T-helper 1 cell treated with Interleukin-12 subunit alpha and Interleukin-12 subunit beta and Interleukin-4 antibody, amounts not matched to agents 30 μg/mL and 1 μg/mL, for 36 hours (primary cell): ENCODE measurements around the gene SPRING1.

Experiments used
- H3K27ac Mint-ChIP-seq: one replicate; pipeline ENCODE4 v1.8.0; 2021; ENCODE audit warnings: mild to moderate bottlenecking, mixed read lengths
- H3K27me3 Mint-ChIP-seq: one replicate; pipeline ENCODE4 v1.8.0; 2021; ENCODE audit warnings: low read depth, mixed read lengths
- H3K36me3 Mint-ChIP-seq: one replicate; pipeline ENCODE4 v1.8.0; 2021; ENCODE audit warnings: low read depth, mixed read lengths
- H3K4me1 Mint-ChIP-seq: one replicate; pipeline ENCODE4 v1.8.0; 2021; ENCODE audit warnings: low read depth, mixed read lengths
- H3K4me3 Mint-ChIP-seq: one replicate; pipeline ENCODE4 v1.8.0; 2021; ENCODE audit warnings: mild to moderate bottlenecking, moderate library complexity, mixed read lengths
- H3K9me3 Mint-ChIP-seq: one replicate; pipeline ENCODE4 v1.8.0; 2021; ENCODE audit warnings: mixed read lengths

Gene SPRING1, protein sequence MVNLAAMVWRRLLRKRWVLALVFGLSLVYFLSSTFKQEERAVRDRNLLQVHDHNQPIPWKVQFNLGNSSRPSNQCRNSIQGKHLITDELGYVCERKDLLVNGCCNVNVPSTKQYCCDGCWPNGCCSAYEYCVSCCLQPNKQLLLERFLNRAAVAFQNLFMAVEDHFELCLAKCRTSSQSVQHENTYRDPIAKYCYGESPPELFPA

DNA sequence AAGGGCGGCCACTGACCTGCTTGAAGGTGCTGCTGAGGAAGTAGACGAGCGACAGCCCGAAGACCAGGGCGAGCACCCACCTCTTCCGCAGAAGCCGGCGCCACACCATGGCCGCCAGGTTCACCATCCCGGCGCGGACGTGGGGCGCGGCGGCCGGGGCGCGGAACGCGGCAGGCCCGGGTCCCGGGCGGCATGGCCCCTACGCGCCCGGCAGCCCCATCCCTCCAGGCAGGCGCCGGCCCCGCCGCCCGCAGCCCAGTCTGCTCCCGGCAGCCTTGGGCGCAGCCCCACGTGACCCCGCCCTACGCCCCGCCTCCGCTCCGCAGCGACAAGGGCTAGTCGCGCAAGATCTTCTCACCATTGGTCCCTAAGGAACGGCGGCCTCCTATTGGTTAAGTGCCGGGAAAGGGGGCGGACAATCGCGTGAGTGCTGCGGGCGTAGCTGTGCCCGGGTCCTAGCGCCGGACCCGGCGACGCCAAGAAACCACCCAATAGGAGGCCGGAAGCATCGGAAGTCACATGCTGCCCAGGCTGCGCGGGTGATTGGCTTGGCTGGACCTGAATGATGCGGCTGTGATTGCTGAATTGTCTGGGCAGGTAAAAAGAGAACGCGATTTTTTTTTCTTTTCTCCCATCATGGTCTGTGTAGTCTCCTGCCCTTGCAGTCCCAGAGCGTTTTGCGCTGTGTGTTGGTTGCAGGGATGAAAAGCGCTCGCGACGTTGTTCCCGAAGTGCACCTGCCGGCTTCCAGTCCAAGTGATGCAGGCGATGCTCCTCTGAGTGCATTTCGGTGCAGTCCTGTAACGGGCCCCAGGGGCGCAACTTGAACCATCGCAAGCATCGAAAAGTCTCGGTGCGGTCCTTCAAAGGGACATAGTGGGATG is at the start of gene SPRING1, which contains the start of gene RNFT2:
Gene SPRING1 (minus strand): TSS at position 296 of the 884 bp plus-strand sequence. CDS start 169 bp downstream, at position 127.
Gene RNFT2 (plus strand): TSS at position 542 of the 884 bp plus-strand sequence. CDS start 2,183 bp downstream, outside the sequence.
- Mint-ChIP-seq H3K4me1 (peaks cover 21% of the 10 kb centered on the region), H3K9me3 (no peaks in the 10 kb centered on the region), H3K27me3 (no peaks in the 10 kb centered on the region), H3K36me3 (peaks cover 12% of the 10 kb centered on the region), H3K27ac (peak within 1 kb of the TSS; percentile 83), H3K4me3 (peak within 1 kb of the TSS; percentile 98)

DNA sequence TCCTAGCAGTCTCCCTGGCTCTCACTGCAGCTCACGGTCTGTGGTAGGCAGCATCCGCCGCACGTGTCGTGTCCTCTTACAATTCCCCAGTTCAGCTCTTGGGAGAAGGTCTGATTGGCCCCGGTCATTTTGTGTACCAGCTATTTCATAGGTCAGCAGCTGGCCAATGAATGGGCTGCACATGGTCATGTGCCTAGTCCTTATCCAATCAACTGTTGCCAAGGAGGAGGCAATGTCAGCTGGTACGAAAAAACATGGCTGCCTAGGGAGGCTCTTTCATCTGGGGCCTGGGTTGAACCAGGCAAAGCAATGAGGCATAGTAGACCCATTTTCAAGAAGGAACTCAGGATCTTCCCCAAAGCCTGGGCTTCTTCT is 46.4 kb upstream of the SPRING1 start:
- no peaks in the 10 kb centered on the region for H3K4me1 Mint-ChIP-seq
- no peaks in the 10 kb centered on the region for H3K9me3 Mint-ChIP-seq
- H3K4me3 Mint-ChIP-seq = no peak overlapping the region
- no peaks in the 10 kb centered on the region for H3K36me3 Mint-ChIP-seq
- H3K27me3 Mint-ChIP-seq = no peaks in the 10 kb centered on the region
- H3K27ac Mint-ChIP-seq = no peak overlapping the region

DNA sequence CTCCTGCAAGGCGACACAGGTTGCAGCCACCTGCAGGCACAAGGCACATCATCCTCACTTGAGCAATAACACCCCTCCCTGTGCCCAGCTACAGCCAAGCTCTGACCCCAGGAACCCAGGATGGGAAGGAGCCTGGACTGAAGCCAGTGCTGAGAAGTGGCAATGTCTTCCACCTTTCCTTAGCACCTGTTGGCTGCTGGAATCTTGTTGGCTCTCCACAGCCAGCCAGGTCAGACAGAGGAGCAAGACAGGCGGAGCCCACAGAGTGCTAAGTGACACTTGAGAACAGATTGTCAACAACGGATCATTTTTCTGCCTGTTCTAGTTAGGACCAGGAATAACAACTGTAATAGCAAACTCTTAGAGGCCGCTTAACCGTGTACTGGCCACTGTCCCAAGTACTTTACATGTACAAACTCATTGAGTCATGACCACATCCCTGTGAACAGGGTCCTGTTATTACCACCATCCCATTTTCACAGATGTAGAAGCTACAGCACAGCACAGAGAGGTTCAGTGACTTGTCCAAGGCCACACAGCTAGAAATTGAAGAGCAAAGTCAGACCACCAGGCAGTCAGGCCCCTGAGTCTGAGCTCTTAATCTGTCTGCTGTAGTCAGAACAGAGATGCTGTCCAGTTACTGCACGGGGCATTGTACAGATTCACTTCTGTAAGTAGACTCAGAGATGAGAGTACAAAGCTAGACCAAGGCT is 45.8 kb upstream of the SPRING1 start:
- H3K27me3 Mint-ChIP-seq = no peaks in the 10 kb centered on the region
- no peak overlapping the region for H3K27ac Mint-ChIP-seq
- no peaks in the 10 kb centered on the region for H3K9me3 Mint-ChIP-seq
- H3K36me3 Mint-ChIP-seq = no peaks in the 10 kb centered on the region
- no peaks in the 10 kb centered on the region for H3K4me1 Mint-ChIP-seq
- H3K4me3 Mint-ChIP-seq = no peak overlapping the region

DNA sequence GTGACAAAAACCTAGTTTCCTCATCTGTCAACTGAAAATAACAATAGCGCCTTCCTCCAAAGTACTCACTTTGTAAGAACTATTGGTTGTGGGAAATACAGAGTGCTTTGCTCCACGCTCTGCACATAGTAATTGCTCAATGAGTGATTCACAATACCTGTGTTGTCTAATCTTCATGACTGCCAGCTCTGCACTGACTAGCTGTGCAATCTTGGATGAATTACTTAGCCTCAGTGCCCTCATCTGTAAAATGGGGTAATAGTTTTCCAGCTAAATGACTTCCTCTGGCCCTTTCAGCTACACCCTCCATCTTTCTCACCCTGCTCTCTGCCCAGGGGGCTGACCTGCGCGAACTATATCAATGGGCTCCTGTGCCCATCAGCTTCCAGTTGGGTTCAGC is 43.1 kb upstream of the SPRING1 start:
- Mint-ChIP-seq H3K4me1 (no peaks in the 10 kb centered on the region), H3K4me3 (no peak overlapping the region), H3K36me3 (no peaks in the 10 kb centered on the region), H3K9me3 (no peaks in the 10 kb centered on the region), H3K27me3 (no peaks in the 10 kb centered on the region), H3K27ac (no peak overlapping the region)

DNA sequence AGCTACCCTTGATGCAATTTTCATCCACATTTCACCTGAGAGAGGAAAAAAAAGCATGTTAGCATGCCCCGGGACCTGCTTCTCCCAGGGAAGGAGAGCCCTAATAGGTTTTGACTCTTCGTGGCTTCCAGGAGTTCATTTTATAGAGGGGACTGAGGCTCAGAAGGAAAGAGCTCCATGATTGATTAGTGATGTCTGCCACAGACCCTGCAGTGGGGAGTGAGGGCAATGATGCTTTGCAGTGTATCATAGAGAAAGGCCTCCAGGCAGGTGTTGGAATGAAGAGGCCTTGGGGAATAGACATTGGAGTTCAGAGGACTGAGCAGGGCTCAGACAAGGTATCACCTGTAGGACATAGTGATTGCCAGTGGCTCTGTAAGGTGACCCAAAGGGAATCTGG is 41.7 kb upstream of the SPRING1 start:
- Mint-ChIP-seq H3K36me3 (no peaks in the 10 kb centered on the region), H3K27ac (no peak overlapping the region), H3K27me3 (no peaks in the 10 kb centered on the region), H3K4me1 (no peaks in the 10 kb centered on the region), H3K4me3 (no peak overlapping the region), H3K9me3 (no peaks in the 10 kb centered on the region)

DNA sequence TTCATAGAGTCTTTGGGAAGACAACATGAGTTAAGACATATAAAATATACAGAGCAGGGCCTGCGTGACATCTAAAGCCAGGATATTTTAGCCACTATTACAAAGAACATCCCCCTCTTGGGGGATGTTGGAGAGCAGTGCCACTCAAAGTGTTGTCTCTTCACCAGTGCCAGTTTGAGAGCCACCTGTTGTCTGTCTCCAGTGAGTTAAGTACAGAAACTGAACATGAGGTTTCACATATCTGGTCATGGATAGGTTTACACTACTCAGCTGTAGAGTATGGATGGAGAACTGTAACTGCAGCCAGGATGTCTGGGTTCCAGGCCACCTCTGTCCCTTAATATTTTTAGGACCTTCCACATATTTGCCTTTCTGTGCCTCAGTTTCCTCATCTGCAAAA is 39.4 kb upstream of the SPRING1 start:
- no peaks in the 10 kb centered on the region for H3K36me3 Mint-ChIP-seq
- H3K27ac Mint-ChIP-seq = no peak overlapping the region
- no peaks in the 10 kb centered on the region for H3K9me3 Mint-ChIP-seq
- H3K4me3 Mint-ChIP-seq = no peak overlapping the region
- no peaks in the 10 kb centered on the region for H3K27me3 Mint-ChIP-seq
- H3K4me1 Mint-ChIP-seq = no peaks in the 10 kb centered on the region

DNA sequence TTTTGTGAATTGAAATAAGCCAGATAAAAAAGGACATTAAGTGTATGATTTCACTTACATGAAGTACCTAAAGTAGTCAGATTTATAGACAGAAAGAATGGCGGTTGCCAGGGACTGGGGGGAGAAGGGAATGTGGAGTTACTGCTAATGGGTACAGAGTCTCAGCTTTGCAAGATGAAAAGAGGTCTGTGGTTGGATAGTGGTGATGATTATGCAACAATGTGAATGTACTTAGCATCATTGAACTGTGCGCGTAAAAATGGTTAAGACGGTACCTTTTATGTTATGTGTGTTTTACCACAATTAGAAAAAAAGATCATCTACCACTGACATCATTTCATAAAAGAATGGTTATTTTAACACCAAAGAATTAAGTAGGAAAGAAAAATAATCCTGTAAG is 36.2 kb upstream of the SPRING1 start:
- H3K27ac Mint-ChIP-seq = no peak overlapping the region
- no peaks in the 10 kb centered on the region for H3K36me3 Mint-ChIP-seq
- no peak overlapping the region for H3K4me3 Mint-ChIP-seq
- H3K9me3 Mint-ChIP-seq = no peaks in the 10 kb centered on the region
- H3K4me1 Mint-ChIP-seq = no peaks in the 10 kb centered on the region
- H3K27me3 Mint-ChIP-seq = no peaks in the 10 kb centered on the region

DNA sequence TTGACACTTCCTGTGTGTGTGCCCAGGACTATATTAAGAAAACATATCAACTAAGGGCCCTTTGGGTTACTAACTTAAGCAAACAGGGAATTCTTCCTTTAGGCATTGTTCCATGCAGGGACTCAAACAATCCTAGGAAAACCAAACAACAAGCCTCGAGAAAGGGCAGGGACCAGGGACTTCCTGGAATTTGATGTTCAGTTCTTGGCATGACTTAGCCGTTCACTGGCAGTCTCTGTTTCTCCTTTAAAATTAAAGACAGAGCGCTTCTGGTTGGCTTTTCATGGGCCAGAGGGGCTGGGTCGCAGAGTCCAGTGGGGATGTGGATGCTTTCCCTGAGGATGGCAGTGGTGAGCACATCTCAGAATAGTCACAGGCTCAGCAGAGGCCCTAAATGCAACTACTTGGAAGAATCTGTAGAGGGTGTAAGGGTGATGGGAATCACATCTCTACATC is 35.4 kb upstream of the SPRING1 start:
- Mint-ChIP-seq H3K27me3 (no peaks in the 10 kb centered on the region), H3K4me1 (no peaks in the 10 kb centered on the region), H3K36me3 (no peaks in the 10 kb centered on the region), H3K4me3 (no peak overlapping the region), H3K27ac (no peak overlapping the region), H3K9me3 (no peaks in the 10 kb centered on the region)

DNA sequence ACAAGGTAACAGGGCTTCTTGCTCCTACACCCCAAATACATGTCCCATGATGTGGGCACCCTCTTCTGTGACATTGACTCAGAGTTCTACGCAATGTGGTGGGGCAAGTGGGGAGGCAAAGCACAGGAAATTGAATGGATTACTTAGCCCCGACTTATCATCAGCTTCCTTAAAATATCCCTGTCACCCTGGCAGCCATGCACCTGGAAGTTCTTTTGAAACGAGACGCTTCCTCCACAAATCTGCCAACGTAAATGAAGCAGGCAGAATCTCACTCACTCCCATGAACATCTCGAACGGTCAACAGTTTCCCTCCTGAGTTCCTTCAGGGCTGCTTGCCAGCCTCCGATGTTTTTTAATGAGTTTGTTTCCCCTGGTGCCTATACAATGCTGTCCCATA is 33.8 kb upstream of the SPRING1 start:
- peak overlapping the region; percentile 36 for H3K27ac Mint-ChIP-seq
- no peaks in the 10 kb centered on the region for H3K27me3 Mint-ChIP-seq
- H3K36me3 Mint-ChIP-seq = no peaks in the 10 kb centered on the region
- H3K4me3 Mint-ChIP-seq = no peak overlapping the region
- H3K4me1 Mint-ChIP-seq = no peaks in the 10 kb centered on the region
- no peaks in the 10 kb centered on the region for H3K9me3 Mint-ChIP-seq

DNA sequence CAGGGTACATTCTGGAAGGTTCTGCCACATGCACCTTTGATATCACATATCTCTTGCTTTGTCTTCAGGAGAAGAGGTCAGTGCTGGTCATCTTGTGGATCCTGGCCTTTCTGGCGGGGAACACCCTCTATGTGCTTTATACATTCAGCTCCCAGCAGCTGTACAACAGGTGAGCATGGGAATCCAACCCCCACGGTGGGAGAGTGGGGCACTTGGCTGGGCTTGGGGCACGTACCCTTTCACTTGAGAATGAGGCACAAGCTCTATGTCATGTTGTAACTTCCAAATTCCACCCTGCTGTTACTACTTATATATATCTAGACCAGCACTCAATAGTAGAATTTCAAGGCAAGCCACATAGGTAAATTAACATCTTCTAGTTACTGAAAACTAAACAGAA is 28.9 kb upstream of the SPRING1 start:
- Mint-ChIP-seq H3K4me3 (no peak overlapping the region), H3K36me3 (no peaks in the 10 kb centered on the region), H3K9me3 (no peaks in the 10 kb centered on the region), H3K27me3 (no peaks in the 10 kb centered on the region), H3K4me1 (no peaks in the 10 kb centered on the region), H3K27ac (no peak overlapping the region)

DNA sequence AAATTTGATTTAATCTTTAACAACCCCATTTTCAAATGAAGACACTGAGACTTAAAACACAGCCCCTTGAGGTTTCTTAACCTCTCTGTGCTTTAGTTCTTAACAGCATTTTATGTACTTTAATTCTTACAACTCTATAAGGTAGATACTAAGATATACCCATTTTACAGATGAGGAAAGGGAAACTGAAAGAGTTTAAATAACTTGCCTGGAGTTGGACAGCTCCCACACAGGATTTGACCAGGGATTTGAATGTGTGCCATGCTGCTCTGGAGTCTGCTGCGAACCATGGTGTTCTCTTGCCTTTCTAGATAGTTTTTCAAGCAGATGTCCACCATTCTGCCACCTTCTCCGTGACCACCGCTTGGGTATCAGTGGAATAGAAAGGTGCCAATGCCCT is 28.4 kb upstream of the SPRING1 start:
- Mint-ChIP-seq H3K4me3 (no peak overlapping the region), H3K4me1 (no peaks in the 10 kb centered on the region)

DNA sequence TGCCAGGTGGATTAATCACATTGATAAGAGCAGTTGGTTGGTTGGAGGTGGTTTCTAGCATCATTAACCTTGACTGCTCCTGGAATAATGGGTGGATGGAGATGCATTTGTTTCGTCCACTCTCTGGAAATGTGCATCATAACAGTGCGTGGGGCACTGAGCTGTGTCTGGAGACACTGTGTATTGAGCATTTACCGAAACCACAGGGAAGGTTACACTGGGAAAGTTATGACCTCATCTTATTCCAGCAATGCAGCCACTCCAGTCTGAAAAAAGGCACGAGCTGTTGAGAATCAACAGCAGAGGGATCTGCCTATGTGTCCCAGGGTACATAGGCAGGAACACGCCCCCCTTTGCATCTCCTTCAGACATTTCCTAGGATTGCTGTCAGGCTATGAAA is 27.4 kb upstream of the SPRING1 start:
- H3K36me3 Mint-ChIP-seq = no peaks in the 10 kb centered on the region
- H3K9me3 Mint-ChIP-seq = no peaks in the 10 kb centered on the region

More for the DNA sequence above, 28.4 kb upstream of the SPRING1 start:
- Mint-ChIP-seq H3K9me3 (no peaks in the 10 kb centered on the region), H3K27ac (no peak overlapping the region), H3K36me3 (no peaks in the 10 kb centered on the region), H3K27me3 (no peaks in the 10 kb centered on the region)

DNA sequence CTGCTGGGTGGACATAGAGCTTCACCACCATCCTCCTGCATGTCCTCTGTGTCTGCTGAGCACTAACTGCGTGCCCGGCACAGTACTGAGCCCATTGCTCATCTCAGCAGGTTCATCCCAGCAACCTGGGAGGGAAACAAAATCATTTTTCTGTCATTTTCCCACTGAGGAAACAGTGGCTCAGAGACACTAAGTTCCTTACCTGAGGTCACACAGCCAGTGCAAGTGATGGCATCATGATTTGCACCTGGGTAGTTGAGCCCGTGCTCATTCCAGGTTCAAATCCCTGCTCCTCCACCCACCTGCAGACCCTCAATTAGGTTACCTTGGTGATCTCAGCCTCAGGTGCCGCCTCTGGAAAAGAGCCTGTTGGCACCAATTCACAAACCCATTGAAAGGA is 23.6 kb upstream of the SPRING1 start:
- no peaks in the 10 kb centered on the region for H3K9me3 Mint-ChIP-seq
- H3K4me1 Mint-ChIP-seq = peaks cover 12% of the 10 kb centered on the region
- no peaks in the 10 kb centered on the region for H3K36me3 Mint-ChIP-seq
- no peaks in the 10 kb centered on the region for H3K27me3 Mint-ChIP-seq
- no peak overlapping the region for H3K27ac Mint-ChIP-seq
- H3K4me3 Mint-ChIP-seq = no peak overlapping the region

More for the DNA sequence above, 27.4 kb upstream of the SPRING1 start:
- Mint-ChIP-seq H3K4me3 (no peak overlapping the region), H3K27me3 (no peaks in the 10 kb centered on the region), H3K4me1 (no peaks in the 10 kb centered on the region), H3K27ac (no peak overlapping the region)

DNA sequence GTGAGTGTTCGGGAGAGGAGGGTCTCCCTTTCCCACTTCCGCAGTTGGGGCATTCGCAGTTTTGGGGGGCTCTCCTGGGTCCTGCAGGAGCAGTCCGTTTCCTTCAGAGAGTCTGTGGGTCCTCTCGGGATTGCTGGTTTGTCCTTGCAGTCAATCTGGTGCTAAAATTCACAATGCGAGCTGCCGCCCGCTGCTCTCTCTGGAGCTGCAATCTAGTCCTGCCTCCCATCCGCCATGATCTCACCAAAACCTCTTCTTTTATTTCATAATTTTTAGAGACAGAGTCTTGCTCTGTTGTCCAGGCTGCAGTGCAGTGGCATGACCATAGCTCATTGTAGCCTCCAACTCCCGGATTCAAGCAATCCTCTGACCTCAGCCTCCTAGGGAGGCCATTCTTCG is 22.8 kb upstream of the SPRING1 start:
- Mint-ChIP-seq H3K27me3 (no peaks in the 10 kb centered on the region), H3K27ac (no peak overlapping the region), H3K9me3 (no peaks in the 10 kb centered on the region), H3K4me3 (peak overlapping the region; percentile 74), H3K4me1 (peaks cover 12% of the 10 kb centered on the region), H3K36me3 (no peaks in the 10 kb centered on the region)
